NCI-H146 (cell line): ENCODE results near the gene KIF5B.

Experiments used
- DNase-seq: peaks from one replicate; lab custom pipeline; 2025; lab: John Stamatoyannopoulos, UW

The KIF5B gene

GRCh38 chr10:31961277-31962074 lies 94.7 kb downstream of the KIF5B start:
- peak; percentile 82 for DNase-seq

- DNase-seq = no peak
These were observed 96.6 kb downstream of the KIF5B start for GRCh38 chr10:31959461-31960173.
